Measurements from ENCODE around the gene INTS15.

DNA sequence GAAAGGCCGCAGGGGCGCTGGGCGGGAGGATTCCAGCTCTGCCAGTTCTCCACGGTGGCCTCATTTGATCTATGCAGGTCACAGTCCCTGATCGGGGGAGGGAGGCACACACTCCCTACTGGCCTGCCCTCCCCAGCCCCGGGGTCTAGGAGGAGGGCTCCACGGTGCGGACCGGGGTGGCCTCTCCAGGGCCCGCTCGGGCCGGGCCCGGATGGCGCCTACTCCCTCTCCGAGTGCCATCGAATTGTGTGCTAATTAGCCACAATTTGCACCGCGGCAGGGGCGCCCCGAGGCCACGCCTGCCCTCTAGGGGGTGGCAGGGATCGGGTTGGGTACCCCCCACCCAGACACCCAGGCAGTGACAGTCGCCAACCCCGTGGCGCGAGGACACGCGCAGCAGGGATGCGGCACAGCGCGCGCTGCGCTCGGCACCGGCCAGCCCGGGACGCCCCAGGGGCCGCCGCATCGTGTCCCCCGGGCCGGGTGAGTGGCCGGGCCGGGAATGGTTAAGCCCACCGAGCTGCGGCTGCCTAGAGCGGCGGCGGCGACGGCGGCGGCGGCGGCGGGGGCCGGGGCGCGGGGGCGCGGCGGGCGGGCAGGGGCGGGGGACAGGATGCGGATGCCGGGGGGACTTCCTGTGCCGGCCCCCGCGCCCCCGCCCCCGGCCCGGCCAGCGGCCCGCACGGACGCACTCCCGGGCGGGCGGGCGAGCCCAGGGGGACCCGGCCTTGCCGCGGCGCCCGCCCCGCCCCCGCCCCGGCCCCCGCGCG lies 25.3 kb downstream of the INTS15 start, which contains the start of gene ZNF853:
- TF ChIP-seq CTCF (IDR thresholded peaks at IDR 0.05) (no peak), POLR2A (IDR thresholded peaks at IDR 0.05) (no peak)
